HFFc6 (cell line): ENCODE measurements around the gene RGMA. TPM values are rescaled to one million over a fixed set of nuclear protein-coding genes. Genes with fewer than 3 reads are reported as not detected.

Experiments
- DNase-seq: peaks from one replicate; pipeline ENCODE4 v3.0.0-alpha.2; 2018
- H3K27ac Mint-ChIP-seq: 2 replicates; pipeline ENCODE4 v1.8.0; 2020; ENCODE audit warnings: mild to moderate bottlenecking, mixed read lengths
- H3K27me3 Mint-ChIP-seq: 2 replicates; pipeline ENCODE4 v1.8.0; 2021; ENCODE audit warnings: mild to moderate bottlenecking, moderate library complexity, mixed read lengths; ENCODE audit not compliant: insufficient read depth
- H3K36me3 Mint-ChIP-seq: 2 replicates; pipeline ENCODE4 v1.8.0; 2021; ENCODE audit warnings: low read depth, mixed read lengths
- H3K4me1 Mint-ChIP-seq: 2 replicates; pipeline ENCODE4 v1.8.0; 2020; ENCODE audit warnings: low read depth, mixed read lengths
- H3K4me3 Mint-ChIP-seq: 2 replicates; pipeline ENCODE4 v1.8.0; 2020; ENCODE audit warnings: mild to moderate bottlenecking, moderate library complexity, mixed read lengths
- H3K9me3 Mint-ChIP-seq: 2 replicates; pipeline ENCODE4 v1.8.0; 2020; ENCODE audit warnings: mild to moderate bottlenecking, mixed read lengths
- total RNA-seq, 6 experiments: library from RNA; stranded (reverse); fragmentation: NEBNext Ultra II Directional; extraction: Animal tissue kit (Norgen Biotek cat#: 25700); gene quantifications; 2 replicates in 1 of 6; 3 replicates in 5 of 6; pipeline ENCODE4 v1.2.3, GENCODE V29; 2021
- TF ChIP-seq, protein P1 (sequence below): fragments of 200-600 bp; sonication (generic); IDR thresholded peaks from 2 replicates; pipeline ENCODE4 v1.5.0; 2021; ENCODE audit warnings: antibody characterized with exemption, mild to moderate bottlenecking

RGMA gene
- total RNA-seq, 6 experiments from 2014 or later, result 0.07 to 0.32 (median 0.19) TPM; not detected in 1

- Mint-ChIP-seq H3K27me3 (peaks cover 12% of the 10 kb centered on the region), H3K9me3 (no peaks in the 10 kb centered on the region), H3K36me3 (peaks cover 54% of the 10 kb centered on the region), H3K27ac (peak overlapping the region; percentile 29; the same call in 1 of the 2 replicates), H3K4me1 (no peaks in the 10 kb centered on the region), H3K4me3 (no peak overlapping the region)
- TF ChIP-seq, protein P1, sequence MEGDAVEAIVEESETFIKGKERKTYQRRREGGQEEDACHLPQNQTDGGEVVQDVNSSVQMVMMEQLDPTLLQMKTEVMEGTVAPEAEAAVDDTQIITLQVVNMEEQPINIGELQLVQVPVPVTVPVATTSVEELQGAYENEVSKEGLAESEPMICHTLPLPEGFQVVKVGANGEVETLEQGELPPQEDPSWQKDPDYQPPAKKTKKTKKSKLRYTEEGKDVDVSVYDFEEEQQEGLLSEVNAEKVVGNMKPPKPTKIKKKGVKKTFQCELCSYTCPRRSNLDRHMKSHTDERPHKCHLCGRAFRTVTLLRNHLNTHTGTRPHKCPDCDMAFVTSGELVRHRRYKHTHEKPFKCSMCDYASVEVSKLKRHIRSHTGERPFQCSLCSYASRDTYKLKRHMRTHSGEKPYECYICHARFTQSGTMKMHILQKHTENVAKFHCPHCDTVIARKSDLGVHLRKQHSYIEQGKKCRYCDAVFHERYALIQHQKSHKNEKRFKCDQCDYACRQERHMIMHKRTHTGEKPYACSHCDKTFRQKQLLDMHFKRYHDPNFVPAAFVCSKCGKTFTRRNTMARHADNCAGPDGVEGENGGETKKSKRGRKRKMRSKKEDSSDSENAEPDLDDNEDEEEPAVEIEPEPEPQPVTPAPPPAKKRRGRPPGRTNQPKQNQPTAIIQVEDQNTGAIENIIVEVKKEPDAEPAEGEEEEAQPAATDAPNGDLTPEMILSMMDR, result no peak
- no peak for DNase-seq
Measured at GRCh38 chr15:92989470-92989869, 99.5 kb downstream of the RGMA start.

Other genes starting within 250 kb of the RGMA start
- 10 to 100 TPM; 47.5 to 65.3 (median 57.2) TPM for gene CHD2, start 188.9 kb downstream of the RGMA start, total RNA-seq